K562 (cell line): ENCODE data around the gene FAM89B. TPM values are rescaled to one million over a fixed set of nuclear protein-coding genes. Genes with fewer than 3 reads are reported as not detected.

Experiments
- ATAC-seq: fragments of 200-7000 bp; cut with Tn5 transposase; 3 replicates; pipeline ENCODE4 v1.9.1; 2020; ENCODE audit warnings: moderate library complexity
- BruUV-seq: library from RNA; stranded (reverse); fragments of 400-500 nt; replicated peaks from 2 replicates; lab custom pipeline; 2021; lab: Mats Ljungman, UMichigan
- CTCF ChIA-PET: fragments of 300-600 bp; formaldehyde crosslinking; extraction: SDS; loops from one replicate; lab custom pipeline; 2021; ENCODE audit warnings: low intra/inter-chr PET ratio; lab: Yijun Ruan, JAX
- POLR2A ChIA-PET: fragments of 300-600, 350-650 bp; sonication (Branson Sonifier 250); formaldehyde crosslinking; extraction: SDS; loops from one replicate; lab custom pipeline; 2021; ENCODE audit warnings: antibody characterized with exemption, inconsistent platforms; lab: Yijun Ruan, JAX
- DNase-seq, 4 experiments: peaks; one replicate each; pipeline versions ENCODE4 v3.0.0 to v3.0.0-alpha.2; 2011 to 2018; ENCODE audit warnings: low spot score in 3 of 4, mixed read lengths in 3 of 4; ENCODE audit errors: extremely low read depth in 1 of 4
- FAIRE-seq: peaks from 2 replicates; lab custom pipeline; 2011; peaks lifted over from hg19 to GRCh38; lab: Jason Lieb, UNC
- H2AFZ ChIP-seq: 2 replicates; pipeline ENCODE4 v1.6.0; 2011; ENCODE audit warnings: low read depth, low read length, control low read depth, inconsistent platforms
- H3K27ac ChIP-seq: fragments of 200-600 bp; 3 replicates; pipeline ENCODE4 v1.8.0; 2011; ENCODE audit warnings: low read depth, mild to moderate bottlenecking, control low read depth, inconsistent platforms, low read length, moderate library complexity, mixed read lengths; ENCODE audit errors: extremely low read depth
- H3K27me3 ChIP-seq, 2 experiments: fragments of 300-600 bp in 1 of 2; 2 replicates in 1 of 2; 3 replicates in 1 of 2; pipeline versions ENCODE4 v1.6.0 to v1.8.0; 2011; ENCODE audit warnings: inconsistent platforms in 2 of 2, low read length in 2 of 2, mild to moderate bottlenecking in 1 of 2, mixed read lengths in 1 of 2, moderate library complexity in 1 of 2; ENCODE audit not compliant: control insufficient read depth in 2 of 2, insufficient read depth in 2 of 2
- H3K36me3 ChIP-seq: fragments of 300-600 bp; 3 replicates; pipeline ENCODE4 v1.8.0; 2011; ENCODE audit warnings: mild to moderate bottlenecking, low read length, inconsistent platforms; ENCODE audit not compliant: control insufficient read depth, insufficient read depth
- H3K4me1 ChIP-seq, 2 experiments: fragments of 200-600 bp in 1 of 2; replicated peaks in 1 of 2; 2 replicates in 1 of 2; 3 replicates in 1 of 2; pipeline versions ENCODE4 v1.5.1 to v1.8.0; 2011; ENCODE audit warnings: inconsistent platforms in 2 of 2, low read length in 2 of 2, mild to moderate bottlenecking in 1 of 2, mixed read lengths in 1 of 2, moderate library complexity in 1 of 2; ENCODE audit not compliant: control insufficient read depth in 2 of 2, insufficient read depth in 2 of 2
- H3K4me2 ChIP-seq: 2 replicates; pipeline ENCODE4 v1.6.1; 2011; ENCODE audit warnings: low read length, control low read depth, inconsistent platforms, mixed read lengths; ENCODE audit not compliant: insufficient read depth
- H3K4me3 ChIP-seq: fragments of 200-600 bp; sonication (generic), shearing (Covaris generic); 2 replicates; pipeline ENCODE4 v1.5.1; 2016; ENCODE audit warnings: control low read depth, inconsistent platforms
- H3K79me2 ChIP-seq: fragments of 200-600 bp; 3 replicates; pipeline ENCODE4 v1.8.0; 2011; ENCODE audit warnings: low read length, inconsistent platforms; ENCODE audit not compliant: control insufficient read depth, insufficient read depth
- H3K9ac ChIP-seq, 2 experiments: 2 replicates each; pipeline versions ENCODE4 v1.6.0 to v1.6.1; 2011; ENCODE audit warnings: low read depth in 2 of 2, low read length in 2 of 2, control low read depth in 1 of 2, inconsistent platforms in 1 of 2, mild to moderate bottlenecking in 1 of 2, mixed read lengths in 1 of 2; ENCODE audit not compliant: insufficient read depth in 1 of 2
- H3K9me1 ChIP-seq: one replicate; pipeline ENCODE4 v1.6.0; 2011; ENCODE audit warnings: inconsistent platforms, mild to moderate bottlenecking, low read length, moderate library complexity; ENCODE audit not compliant: control insufficient read depth, insufficient read depth
- H3K9me3 ChIP-seq: replicated peaks from 2 replicates; pipeline ENCODE4 v1.5.1; 2011; ENCODE audit warnings: low read depth, low read length, inconsistent platforms; ENCODE audit not compliant: control insufficient read depth, insufficient read depth
- H4K20me1 ChIP-seq: replicated peaks from 2 replicates; pipeline ENCODE4 v1.6.1; 2011; ENCODE audit warnings: low read length, inconsistent platforms, mixed read lengths; ENCODE audit not compliant: control insufficient read depth, insufficient read depth
- ETV5 ChIP-seq: sonication (generic); formaldehyde crosslinking; IDR thresholded peaks from 2 replicates; pipeline ENCODE4 v1.4.0; 2020; ENCODE audit warnings: low read depth, mild to moderate bottlenecking, missing genetic modification reagents
- FOXK1 ChIP-seq: sonication (generic); formaldehyde crosslinking; IDR thresholded peaks from 2 replicates; pipeline ENCODE4 v1.8.0; 2022; ENCODE audit warnings: missing genetic modification reagents, mild to moderate bottlenecking, borderline replicate concordance
- FOXK2 ChIP-seq, 2 experiments: fragments of 450-650 bp; IDR thresholded peaks in 1 of 2; conservative IDR thresholded peaks in 1 of 2; 2 replicates each; pipeline ENCODE4 v1.6.1; 2016; ENCODE audit warnings: low read depth in 2 of 2, mild to moderate bottlenecking in 1 of 2
- HBP1 ChIP-seq: fragments of 450-650 bp; formaldehyde crosslinking; IDR thresholded peaks from 2 replicates; pipeline ENCODE4 v1.4.0; 2022; ENCODE audit warnings: missing genetic modification characterization
- KDM2B ChIP-seq: fragments of 250-450 bp; sonication (Bioruptor Pico); IDR thresholded peaks from 2 replicates; pipeline ENCODE4 v1.8.0; 2021; ENCODE audit warnings: mild to moderate bottlenecking, moderate library complexity
- MBD1 ChIP-seq: fragments of 250-450 bp; sonication (Bioruptor Pico); IDR thresholded peaks from 2 replicates; pipeline ENCODE4 v1.8.0; 2022; ENCODE audit warnings: inconsistent platforms
- MBD2 ChIP-seq: sonication (generic); IDR thresholded peaks from 2 replicates; pipeline ENCODE4 v1.6.1; 2016; ENCODE audit warnings: low read depth, borderline replicate concordance
- NFE2L1 ChIP-seq: fragments of 450-650 bp; IDR thresholded peaks from 2 replicates; pipeline ENCODE4 v1.6.1; 2016; ENCODE audit warnings: missing genetic modification characterization, low read depth, mild to moderate bottlenecking, missing compliant biosample characterization, moderate library complexity, borderline replicate concordance
- NFIC ChIP-seq: fragments of 450-650 bp; IDR thresholded peaks from 2 replicates; pipeline ENCODE4 v1.6.1; 2017; ENCODE audit warnings: mild to moderate bottlenecking, inconsistent platforms
- POLR2H ChIP-seq: IDR thresholded peaks from 2 replicates; pipeline ENCODE4 v1.6.1; 2016; ENCODE audit warnings: missing genetic modification characterization, low read depth, mild to moderate bottlenecking, control low read depth, missing compliant biosample characterization, moderate library complexity
- PREB ChIP-seq: sonication (generic); formaldehyde crosslinking; IDR thresholded peaks from 2 replicates; pipeline ENCODE4 v1.8.1; 2023; ENCODE audit warnings: mild to moderate bottlenecking, missing genetic modification reagents
- RAD21 ChIP-seq, 2 experiments: fragments of 250-450 bp in 1 of 2; fragments of 450-650 bp in 1 of 2; sonication (Bioruptor Pico) in 1 of 2; formaldehyde crosslinking in 1 of 2; IDR thresholded peaks in 1 of 2; conservative IDR thresholded peaks in 1 of 2; 2 replicates each; pipeline versions ENCODE4 v1.4.0 to v1.8.0; 2020 to 2022; ENCODE audit warnings: mild to moderate bottlenecking in 2 of 2, moderate library complexity in 1 of 2
- ZBTB1 ChIP-seq: sonication (generic); formaldehyde crosslinking; IDR thresholded peaks from 2 replicates; pipeline ENCODE4 v1.8.1; 2023; ENCODE audit warnings: missing genetic modification reagents, low read depth, mild to moderate bottlenecking, borderline replicate concordance
- ZNF12 ChIP-seq: sonication (generic); formaldehyde crosslinking; IDR thresholded peaks from 2 replicates; pipeline ENCODE4 v1.4.0; 2020; ENCODE audit warnings: mild to moderate bottlenecking, missing genetic modification reagents
- ZNF121 ChIP-seq: sonication (generic); formaldehyde crosslinking; conservative IDR thresholded peaks from 2 replicates; pipeline ENCODE4 v1.8.0; 2022; ENCODE audit warnings: missing genetic modification reagents
- ZNF134 ChIP-seq: fragments of 250-450 bp; sonication (Bioruptor Pico); conservative IDR thresholded peaks from 2 replicates; pipeline ENCODE4 v1.4.0; 2020
- ZNF431 ChIP-seq: sonication (generic); formaldehyde crosslinking; IDR thresholded peaks from 2 replicates; pipeline ENCODE4 v1.8.0; 2022; ENCODE audit warnings: mild to moderate bottlenecking, missing genetic modification reagents
- WGBS: fragments of 100-300 bp; shearing (Covaris generic); methylation state at CpG from one replicate; pipeline ENCODE4 v1.1.6; 2016; ENCODE audit warnings: low coverage, mixed read lengths; ENCODE audit not compliant: insufficient coverage; ENCODE audit errors: missing lambda C conversion rate; 5-methylcytosine and 5-hydroxymethylcytosine counted together
- in situ Hi-C: fragments of 300-500 bp; cut with MboI; formaldehyde crosslinking; loops from 4 replicates; pipeline ENCODE4 v1.15.0; 2018; ENCODE audit warnings: inconsistent platforms, mixed read lengths
- intact Hi-C: fragments of 100-400 bp; cut with micrococcal nuclease; formaldehyde crosslinking; loops from 2 replicates; pipeline ENCODE4 v1.14.2; 2022
- polyA plus RNA-seq, 8 experiments: library from polyadenylated mRNA; depleted of rRNA in 4 of 8; stranded (reverse) in 5 of 8; unstranded in 3 of 8; fragments of >200 nt; fragmentation: Nextera tagmentation in 2 of 8; fragmentation: Illumina TruSeq in 1 of 8; extraction: Ambion mirVana in 2 of 8; extraction: Trizol in 1 of 8; gene quantifications; 2 replicates each; pipeline versions ENCODE4 v1.2.1 to v1.2.3, GENCODE V29; 2011 to 2014; ENCODE audit warnings: inconsistent platforms in 1 of 8, missing spikeins in 1 of 8
- total RNA-seq, 7 experiments: library from RNA; depleted of rRNA in 6 of 7; stranded (reverse); fragments of >200 nt in 6 of 7; fragmentation: Illumina TruSeq in 2 of 7; extraction: Trizol in 2 of 7; gene quantifications; 2 replicates each; pipeline versions ENCODE4 v1.2.1 to v1.2.3, GENCODE V29; 2011 to 2021; ENCODE audit warnings: low replicate concordance in 1 of 7

FAM89B gene
- total and polyA plus RNA-seq, 9 of the 15 experiments (the other 6 are each of a cell fraction or from before 2014, with no cell fraction given): 0.32 to 27.6 (median 11.9) TPM

- Histone ChIP-seq H3K4me1 (peaks cover 38 to 44% of the 10 kb centered on the region in 2 experiments), H4K20me1 (no peaks in the 10 kb centered on the region), H3K4me3 (peak overlapping the region; percentile 17; the same call in 1 of the 2 replicates), H2AFZ (peak overlapping the region; percentile 91), H3K9ac (peak overlapping the region; percentile 55 to 87; a peak in 3 of 4 replicates), H3K27ac (peak overlapping the region; percentile 58), H3K36me3 (peaks cover 27% of the 10 kb centered on the region; the same call in 2 of the 3 replicates), H3K9me3 (no peaks in the 10 kb centered on the region), H3K9me1 (peaks cover 4% of the 10 kb centered on the region), H3K4me2 (peak overlapping the region; percentile 75), H3K79me2 (peaks cover 26% of the 10 kb centered on the region), H3K27me3 (no peaks in the 10 kb centered on the region)
- in situ Hi-C loops: no loop called here
- BruUV-seq: no TSS peak
- 28% methylated on average over 12 of the region's 12 CpGs for WGBS
- POLR2A ChIA-PET: interaction anchor here (1.0 to 6.5 kb wide), 8 partner anchors 12 to 100 kb away, joined by 3 to 48 read pairs (median 10); partner anchors contain the start of genes MALAT1 and NEAT1
- CTCF ChIA-PET: no interaction called here
- FAIRE-seq: no peak
- intact Hi-C loops: no loop called here
- peak; percentile 44 for ATAC-seq
- DNase-seq: peak in 3 of 4 experiments; percentile 38 to 53 (median 45)
- TF ChIP-seq MBD2 (no peak), ZNF134 (CRISPR knock-in tag) (no peak), ZNF121 (CRISPR knock-in tag) (no peak), ETV5 (CRISPR knock-in tag) (no peak), FOXK1 (no peak; the same call in 1 of the 2 replicates), NFE2L1 (tag) (no peak), POLR2H (no peak), MBD1 (CRISPR knock-in tag) (no peak), HBP1 (no peak), KDM2B (no peak), ZBTB1 (CRISPR knock-in tag) (no peak), NFIC (peak; percentile 89), ZNF431 (no peak), FOXK2 (conservative IDR thresholded peaks at IDR 0.05 in 1 of 2, IDR thresholded peaks at IDR 0.05 in 1 of 2; ENCODE audit: low read depth in 2 of 2) (0 out of 4 replicates have a peak, but pooled peaks of 1 of the 2 experiments have one; percentile 13), ZNF12 (CRISPR knock-in tag) (no peak), RAD21 (CRISPR knock-in tag; conservative IDR thresholded peaks at IDR 0.05 in 1 of 2, IDR thresholded peaks at IDR 0.05 in 1 of 2) (no peak), PREB (CRISPR knock-in tag) (no peak)
Observed at GRCh38 chr11:65524014-65524740, 48.2 kb upstream of the FAM89B start.
